ENCODE results near the gene GSTA4. TPM values are rescaled to one million over a fixed set of nuclear protein-coding genes. Genes with fewer than 3 reads are reported as not detected.

The GSTA4 gene
- total and polyA plus RNA-seq, 4 donors, result 7.9 to 22.7 (median 16.8) TPM

GRCh38 chr6:52976591-52977035, 18.5 kb downstream of the GSTA4 start:
- Histone ChIP-seq H3K9ac (ENCODE audit: low read depth in 1 of 2, low read length in 2 of 2) (no peak overlapping the region), H3K9me3 (ENCODE audit: control insufficient read depth in 4 of 4, low read length in 3 of 4) (no peaks in the 10 kb centered on the region), H3K27ac (ENCODE audit: low read depth in 1 of 2, low read length in 2 of 2) (no peak overlapping the region), H3K4me1 (ENCODE audit: control insufficient read depth in 4 of 4, insufficient read depth in 4 of 4, low read length in 3 of 4) (no peaks in the 10 kb centered on the region), H3K27me3 (ENCODE audit: control insufficient read depth in 4 of 4, insufficient read depth in 4 of 4, low read length in 3 of 4) (no peaks in the 10 kb centered on the region), H3K4me3 (ENCODE audit: low read depth in 1 of 3, low read length in 3 of 3) (no peak overlapping the region), H3K36me3 (ENCODE audit: control insufficient read depth in 4 of 4, insufficient read depth in 3 of 4, low read depth in 1 of 4, low read length in 3 of 4) (no peaks in the 10 kb centered on the region)
- no peak for DNase-seq (ENCODE audit: low spot score)
- 40% methylated on average over 3 of the region's 3 CpGs for WGBS
- TF ChIP-seq ZBTB33 (IDR thresholded peaks at IDR 0.05) (no peak), FOXA2 (IDR thresholded peaks at IDR 0.05) (no peak)

DNA sequence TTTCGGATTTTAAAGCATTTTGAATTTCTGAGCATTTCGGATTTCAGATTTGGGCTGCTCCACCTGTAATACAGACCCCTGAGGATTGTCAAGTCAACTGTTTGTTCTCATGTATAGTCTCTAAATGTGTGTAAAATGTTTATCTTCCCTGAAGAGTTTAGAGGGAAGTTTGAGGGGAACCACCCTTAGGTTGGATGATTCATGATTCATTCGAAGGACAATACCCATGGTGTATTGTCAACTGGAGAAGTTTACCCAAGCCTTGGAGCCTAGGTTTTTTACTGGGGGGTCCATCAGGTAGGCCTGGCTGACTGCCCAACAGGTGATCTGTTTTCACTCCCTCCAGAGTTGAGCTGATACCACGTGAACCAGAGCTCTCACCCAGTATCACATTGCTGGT, 18.9 kb downstream of the GSTA4 start:
- H3K27me3 ChIP-seq (ENCODE audit: control insufficient read depth in 4 of 4, insufficient read depth in 4 of 4, low read length in 3 of 4), result no peaks in the 10 kb centered on the region
- TF ChIP-seq TAF1 (conservative IDR thresholded peaks at IDR 0.05), result no peak
- no peak overlapping the region for H3K27ac ChIP-seq (ENCODE audit: low read depth in 1 of 2, low read length in 2 of 2)
- no peaks in the 10 kb centered on the region for H3K36me3 ChIP-seq (ENCODE audit: control insufficient read depth in 4 of 4, insufficient read depth in 3 of 4, low read depth in 1 of 4, low read length in 3 of 4)
- H3K4me3 ChIP-seq (ENCODE audit: low read depth in 1 of 3, low read length in 3 of 3), result no peak overlapping the region
- WGBS, result 91% methylated on average over 4 of the region's 4 CpGs
- DNase-seq (ENCODE audit: low spot score), result no peak
- H3K9ac ChIP-seq (ENCODE audit: low read depth in 1 of 2, low read length in 2 of 2), result no peak overlapping the region
- H3K4me1 ChIP-seq (ENCODE audit: control insufficient read depth in 4 of 4, insufficient read depth in 4 of 4, low read length in 3 of 4), result no peaks in the 10 kb centered on the region
- no peaks in the 10 kb centered on the region for H3K9me3 ChIP-seq (ENCODE audit: control insufficient read depth in 4 of 4, low read length in 3 of 4)

GRCh38 chr6:52975580-52975979, 19.5 kb downstream of the GSTA4 start:
- no peaks in the 10 kb centered on the region for H3K9me3 ChIP-seq (ENCODE audit: control insufficient read depth in 4 of 4, low read length in 3 of 4)
- no peaks in the 10 kb centered on the region for H3K27me3 ChIP-seq (ENCODE audit: control insufficient read depth in 4 of 4, insufficient read depth in 4 of 4, low read length in 3 of 4)
- H3K4me3 ChIP-seq (ENCODE audit: low read depth in 1 of 3, low read length in 3 of 3), result no peak overlapping the region
- no peak for DNase-seq (ENCODE audit: low spot score)
- no peak overlapping the region for H3K9ac ChIP-seq (ENCODE audit: low read depth in 1 of 2, low read length in 2 of 2)
- H3K4me1 ChIP-seq (ENCODE audit: control insufficient read depth in 4 of 4, insufficient read depth in 4 of 4, low read length in 3 of 4), result no peaks in the 10 kb centered on the region
- 86% methylated on average over 2 of the region's 2 CpGs for WGBS
- H3K36me3 ChIP-seq (ENCODE audit: control insufficient read depth in 4 of 4, insufficient read depth in 3 of 4, low read depth in 1 of 4, low read length in 3 of 4), result no peaks in the 10 kb centered on the region
- H3K27ac ChIP-seq (ENCODE audit: low read depth in 1 of 2, low read length in 2 of 2), result no peak overlapping the region
- TF ChIP-seq RAD21 (IDR thresholded peaks at IDR 0.05), result peak in 1 of 2 donors; percentile 6
- TF ChIP-seq, protein P1, sequence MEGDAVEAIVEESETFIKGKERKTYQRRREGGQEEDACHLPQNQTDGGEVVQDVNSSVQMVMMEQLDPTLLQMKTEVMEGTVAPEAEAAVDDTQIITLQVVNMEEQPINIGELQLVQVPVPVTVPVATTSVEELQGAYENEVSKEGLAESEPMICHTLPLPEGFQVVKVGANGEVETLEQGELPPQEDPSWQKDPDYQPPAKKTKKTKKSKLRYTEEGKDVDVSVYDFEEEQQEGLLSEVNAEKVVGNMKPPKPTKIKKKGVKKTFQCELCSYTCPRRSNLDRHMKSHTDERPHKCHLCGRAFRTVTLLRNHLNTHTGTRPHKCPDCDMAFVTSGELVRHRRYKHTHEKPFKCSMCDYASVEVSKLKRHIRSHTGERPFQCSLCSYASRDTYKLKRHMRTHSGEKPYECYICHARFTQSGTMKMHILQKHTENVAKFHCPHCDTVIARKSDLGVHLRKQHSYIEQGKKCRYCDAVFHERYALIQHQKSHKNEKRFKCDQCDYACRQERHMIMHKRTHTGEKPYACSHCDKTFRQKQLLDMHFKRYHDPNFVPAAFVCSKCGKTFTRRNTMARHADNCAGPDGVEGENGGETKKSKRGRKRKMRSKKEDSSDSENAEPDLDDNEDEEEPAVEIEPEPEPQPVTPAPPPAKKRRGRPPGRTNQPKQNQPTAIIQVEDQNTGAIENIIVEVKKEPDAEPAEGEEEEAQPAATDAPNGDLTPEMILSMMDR (IDR thresholded peaks at IDR 0.05; ENCODE audit: low read depth, low read length, missing input control), result no peak

- Histone ChIP-seq H3K36me3 (ENCODE audit: control insufficient read depth in 4 of 4, insufficient read depth in 3 of 4, low read depth in 1 of 4, low read length in 3 of 4) (no peaks in the 10 kb centered on the region), H3K9ac (ENCODE audit: low read depth in 1 of 2, low read length in 2 of 2) (no peak overlapping the region)
These were observed 22.1 kb downstream of the GSTA4 start for GRCh38 chr6:52972989-52973388.

More at GRCh38 chr6:52972989-52973388, 22.1 kb downstream of the GSTA4 start:
- DNase-seq (ENCODE audit: low spot score), result no peak
- Histone ChIP-seq H3K4me3 (ENCODE audit: low read depth in 1 of 3, low read length in 3 of 3) (no peak overlapping the region), H3K9me3 (ENCODE audit: control insufficient read depth in 4 of 4, low read length in 3 of 4) (no peaks in the 10 kb centered on the region), H3K27me3 (ENCODE audit: control insufficient read depth in 4 of 4, insufficient read depth in 4 of 4, low read length in 3 of 4) (no peaks in the 10 kb centered on the region), H3K27ac (ENCODE audit: low read depth in 1 of 2, low read length in 2 of 2) (no peak overlapping the region), H3K4me1 (ENCODE audit: control insufficient read depth in 4 of 4, insufficient read depth in 4 of 4, low read length in 3 of 4) (no peaks in the 10 kb centered on the region)
- no peak for TF ChIP-seq HNF4A (conservative IDR thresholded peaks at IDR 0.05)
- TF ChIP-seq RAD21 (IDR thresholded peaks at IDR 0.05), result no peak
- TF ChIP-seq SP1 (IDR thresholded peaks at IDR 0.05), result no peak
- TF ChIP-seq RXRA (IDR thresholded peaks at IDR 0.05), result no peak
- TF ChIP-seq FOXA2 (IDR thresholded peaks at IDR 0.05), result no peak
- TF ChIP-seq YY1 (IDR thresholded peaks at IDR 0.05), result no peak
- TF ChIP-seq JUND (IDR thresholded peaks at IDR 0.05), result no peak
- TF ChIP-seq, protein P2, sequence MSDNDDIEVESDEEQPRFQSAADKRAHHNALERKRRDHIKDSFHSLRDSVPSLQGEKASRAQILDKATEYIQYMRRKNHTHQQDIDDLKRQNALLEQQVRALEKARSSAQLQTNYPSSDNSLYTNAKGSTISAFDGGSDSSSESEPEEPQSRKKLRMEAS (IDR thresholded peaks at IDR 0.05), result no peak
- TF ChIP-seq ZBTB33 (IDR thresholded peaks at IDR 0.05), result no peak
- TF ChIP-seq, protein P1 (IDR thresholded peaks at IDR 0.05; ENCODE audit: low read depth, low read length, missing input control), result no peak
- no peak for TF ChIP-seq NR2F2 (IDR thresholded peaks at IDR 0.05)
- TF ChIP-seq GABPA (IDR thresholded peaks at IDR 0.05 in 1 of 2, conservative IDR thresholded peaks at IDR 0.05 in 1 of 2), result no peak
